SK-N-SH treated with all-trans-retinoic acid at 6 μM for 48 hours (cell line): ENCODE data around the gene ACSS3.
"Not testable (repeated sequence)": the region's sequence is repeated elsewhere in the genome, so short reads cannot be mapped to it uniquely, and the experiment has no call there.

Experiments
- ATAC-seq: fragments of 200-7000 bp; cut with Tn5 transposase; 3 replicates; pipeline ENCODE4 v1.9.1; 2020; ENCODE audit warnings: mild to moderate bottlenecking, moderate library complexity
- ARNTL ChIP-seq: fragments of 450-650 bp; formaldehyde crosslinking; IDR thresholded peaks from 2 replicates; pipeline ENCODE4 v1.5.0; 2020; ENCODE audit warnings: low read depth, mild to moderate bottlenecking, moderate library complexity, borderline replicate concordance
- BACH2 ChIP-seq: fragments of 250-450 bp; sonication (Bioruptor Pico); IDR thresholded peaks from 2 replicates; pipeline ENCODE4 v1.9.0; 2021; ENCODE audit warnings: mild to moderate bottlenecking, borderline replicate concordance
- CSDC2 ChIP-seq: fragments of 250-450 bp; sonication (Bioruptor Pico); IDR thresholded peaks from 2 replicates; pipeline ENCODE4 v1.5.0; 2020; ENCODE audit warnings: mild to moderate bottlenecking, moderate library complexity
- GLIS3 ChIP-seq: fragments of 250-450 bp; sonication (Bioruptor Pico); IDR thresholded peaks from 2 replicates; pipeline ENCODE4 v1.5.0; 2020; ENCODE audit warnings: mild to moderate bottlenecking, moderate library complexity
- ISL1 ChIP-seq: fragments of 250-450 bp; sonication (Bioruptor Pico); IDR thresholded peaks from 2 replicates; pipeline ENCODE4 v2.1.2; 2022; ENCODE audit warnings: mild to moderate bottlenecking, moderate library complexity
- PPARA ChIP-seq: fragments of 250-450 bp; sonication (Bioruptor Pico); IDR thresholded peaks from 2 replicates; pipeline ENCODE4 v1.5.0; 2020; ENCODE audit warnings: mild to moderate bottlenecking, borderline replicate concordance
- SNAI2 ChIP-seq: fragments of 250-450 bp; sonication (Bioruptor Pico); IDR thresholded peaks from 2 replicates; pipeline ENCODE4 v1.5.0; 2020; ENCODE audit warnings: mild to moderate bottlenecking, moderate library complexity
- TCF4 ChIP-seq: fragments of 250-450 bp; sonication (Bioruptor Pico); IDR thresholded peaks from 2 replicates; pipeline ENCODE4 v1.8.0; 2021; ENCODE audit warnings: mild to moderate bottlenecking, moderate library complexity, borderline replicate concordance
- TOX ChIP-seq: fragments of 250-450 bp; sonication (Bioruptor Pico); IDR thresholded peaks from 2 replicates; pipeline ENCODE4 v1.8.0; 2021; ENCODE audit warnings: mild to moderate bottlenecking, moderate library complexity, borderline replicate concordance
- ZFP3 ChIP-seq: fragments of 250-450 bp; sonication (Bioruptor Pico); IDR thresholded peaks from 2 replicates; pipeline ENCODE4 v1.5.0; 2020; ENCODE audit warnings: mild to moderate bottlenecking, moderate library complexity
- ZFP30 ChIP-seq: fragments of 450-650 bp; formaldehyde crosslinking; IDR thresholded peaks from 2 replicates; pipeline ENCODE4 v1.5.0; 2022; ENCODE audit warnings: mild to moderate bottlenecking, moderate library complexity
- ZNF565 ChIP-seq: fragments of 450-650 bp; formaldehyde crosslinking; conservative IDR thresholded peaks from 2 replicates; pipeline ENCODE4 v1.5.0; 2020; ENCODE audit warnings: low read depth, mild to moderate bottlenecking, moderate library complexity
- ZNF70 ChIP-seq: fragments of 450-650 bp; formaldehyde crosslinking; IDR thresholded peaks from 2 replicates; pipeline ENCODE4 v1.5.0; 2020; ENCODE audit warnings: mild to moderate bottlenecking, moderate library complexity
- ZNF8 ChIP-seq: fragments of 450-650 bp; formaldehyde crosslinking; IDR thresholded peaks from 2 replicates; pipeline ENCODE4 v1.5.0; 2020; ENCODE audit warnings: mild to moderate bottlenecking, moderate library complexity
- TF ChIP-seq, protein P1 (sequence below): fragments of 250-450 bp; sonication (Bioruptor Pico); IDR thresholded peaks from 2 replicates; pipeline ENCODE4 v1.8.0; 2021; ENCODE audit warnings: low read depth, mild to moderate bottlenecking, moderate library complexity, borderline replicate concordance
- TF ChIP-seq, protein P2 (sequence below): fragments of 250-450 bp; sonication (Bioruptor Pico); IDR thresholded peaks from 2 replicates; pipeline ENCODE4 v1.5.1; 2021; ENCODE audit warnings: mild to moderate bottlenecking, moderate library complexity
- TF ChIP-seq, protein P3 (sequence below): fragments of 250-450 bp; sonication (Bioruptor Pico); IDR thresholded peaks from 2 replicates; pipeline ENCODE4 v1.8.0; 2020; ENCODE audit warnings: mild to moderate bottlenecking, moderate library complexity, borderline replicate concordance
- TF ChIP-seq, protein P4 (sequence below): fragments of 250-450 bp; sonication (Bioruptor Pico); IDR thresholded peaks from 2 replicates; pipeline ENCODE4 v1.5.1; 2020; ENCODE audit warnings: low read depth, mild to moderate bottlenecking, moderate library complexity

Gene ACSS3

DNA sequence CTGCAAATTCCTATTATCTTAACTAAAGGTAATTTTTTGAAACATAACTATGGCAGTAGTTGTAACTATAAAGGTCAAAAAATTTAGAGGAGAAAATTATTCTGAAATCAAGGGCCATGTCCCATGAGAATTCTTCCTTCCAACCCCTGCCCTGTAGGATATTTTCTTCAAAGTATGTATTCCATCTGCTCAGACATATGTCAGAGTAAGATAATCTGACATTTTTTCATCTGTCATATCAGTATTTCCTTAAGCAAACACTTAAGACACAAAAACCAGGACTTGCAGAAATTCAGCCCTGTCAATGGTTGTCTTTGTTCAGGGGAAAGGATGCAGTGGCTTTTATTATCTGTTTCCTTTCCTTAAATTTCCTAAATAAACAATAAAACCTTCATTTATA is 36.3 kb downstream of the ACSS3 start:
- ATAC-seq: no peak
- no peak for TF ChIP-seq GLIS3
- TF ChIP-seq SNAI2 (CRISPR knock-in tag): no peak
- TF ChIP-seq ISL1 (CRISPR knock-in tag): no peak
- no peak for TF ChIP-seq ZNF70 (CRISPR knock-in tag)
- TF ChIP-seq ZNF8 (CRISPR knock-in tag): no peak
- TF ChIP-seq, protein P1, sequence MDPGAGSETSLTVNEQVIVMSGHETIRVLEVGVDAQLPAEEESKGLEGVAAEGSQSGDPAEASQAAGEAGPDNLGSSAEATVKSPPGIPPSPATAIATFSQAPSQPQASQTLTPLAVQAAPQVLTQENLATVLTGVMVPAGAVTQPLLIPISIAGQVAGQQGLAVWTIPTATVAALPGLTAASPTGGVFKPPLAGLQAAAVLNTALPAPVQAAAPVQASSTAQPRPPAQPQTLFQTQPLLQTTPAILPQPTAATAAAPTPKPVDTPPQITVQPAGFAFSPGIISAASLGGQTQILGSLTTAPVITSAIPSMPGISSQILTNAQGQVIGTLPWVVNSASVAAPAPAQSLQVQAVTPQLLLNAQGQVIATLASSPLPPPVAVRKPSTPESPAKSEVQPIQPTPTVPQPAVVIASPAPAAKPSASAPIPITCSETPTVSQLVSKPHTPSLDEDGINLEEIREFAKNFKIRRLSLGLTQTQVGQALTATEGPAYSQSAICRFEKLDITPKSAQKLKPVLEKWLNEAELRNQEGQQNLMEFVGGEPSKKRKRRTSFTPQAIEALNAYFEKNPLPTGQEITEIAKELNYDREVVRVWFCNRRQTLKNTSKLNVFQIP (CRISPR knock-in tag): no peak
- no peak for TF ChIP-seq ZFP30 (CRISPR knock-in tag)
- TF ChIP-seq ZNF565 (CRISPR knock-in tag): no peak
- no peak for TF ChIP-seq CSDC2 (CRISPR knock-in tag)
- TF ChIP-seq BACH2 (CRISPR knock-in tag): no peak
- no peak for TF ChIP-seq TOX (CRISPR knock-in tag)
- TF ChIP-seq PPARA (CRISPR knock-in tag): no peak
- TF ChIP-seq ARNTL: no peak
- TF ChIP-seq, protein P2, sequence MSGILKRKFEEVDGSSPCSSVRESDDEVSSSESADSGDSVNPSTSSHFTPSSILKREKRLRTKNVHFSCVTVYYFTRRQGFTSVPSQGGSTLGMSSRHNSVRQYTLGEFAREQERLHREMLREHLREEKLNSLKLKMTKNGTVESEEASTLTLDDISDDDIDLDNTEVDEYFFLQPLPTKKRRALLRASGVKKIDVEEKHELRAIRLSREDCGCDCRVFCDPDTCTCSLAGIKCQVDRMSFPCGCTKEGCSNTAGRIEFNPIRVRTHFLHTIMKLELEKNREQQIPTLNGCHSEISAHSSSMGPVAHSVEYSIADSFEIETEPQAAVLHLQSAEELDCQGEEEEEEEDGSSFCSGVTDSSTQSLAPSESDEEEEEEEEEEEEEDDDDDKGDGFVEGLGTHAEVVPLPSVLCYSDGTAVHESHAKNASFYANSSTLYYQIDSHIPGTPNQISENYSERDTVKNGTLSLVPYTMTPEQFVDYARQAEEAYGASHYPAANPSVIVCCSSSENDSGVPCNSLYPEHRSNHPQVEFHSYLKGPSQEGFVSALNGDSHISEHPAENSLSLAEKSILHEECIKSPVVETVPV (CRISPR knock-in tag): no peak
- no peak for TF ChIP-seq TCF4 (CRISPR knock-in tag)

DNA sequence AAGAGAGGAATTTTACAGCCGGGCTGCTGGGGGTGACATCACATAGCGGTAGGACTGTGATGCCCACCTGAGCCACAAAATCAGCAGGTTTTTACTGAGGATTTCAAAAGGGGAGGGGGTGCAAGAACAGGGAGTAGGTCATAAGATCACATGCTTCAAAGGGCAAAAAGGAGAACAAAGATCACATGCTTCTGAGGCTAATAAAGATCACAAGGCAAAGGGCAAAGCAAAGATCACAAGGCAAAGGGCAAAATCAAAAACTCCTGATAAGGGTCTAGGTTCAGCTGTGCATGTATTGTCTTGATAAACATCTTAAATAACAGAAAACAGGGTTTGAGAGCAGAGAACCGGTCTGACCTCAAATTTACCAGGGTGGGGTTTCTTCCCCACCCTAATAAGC is 41.2 kb downstream of the ACSS3 start:
- ATAC-seq: not testable (repeated sequence)

DNA sequence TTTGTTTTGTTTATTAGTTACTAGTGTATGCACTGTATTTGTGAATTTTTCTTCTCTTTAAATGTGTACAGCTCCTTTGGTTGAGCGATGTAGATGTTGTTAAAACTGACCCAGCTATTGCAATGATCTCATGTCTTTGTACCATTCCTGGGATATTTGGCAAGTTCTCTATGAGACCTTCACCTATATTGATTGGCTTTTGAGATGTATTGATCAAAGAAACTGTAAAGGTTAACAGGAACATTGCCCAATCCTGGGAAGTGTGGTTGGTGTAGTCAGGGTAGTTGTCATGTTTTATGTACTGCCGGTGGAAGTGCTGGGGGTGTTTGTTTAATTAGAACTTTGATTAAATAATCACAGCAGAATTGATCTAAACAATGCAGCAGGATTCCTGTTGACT is 43.1 kb downstream of the ACSS3 start:
- ATAC-seq: no peak

DNA sequence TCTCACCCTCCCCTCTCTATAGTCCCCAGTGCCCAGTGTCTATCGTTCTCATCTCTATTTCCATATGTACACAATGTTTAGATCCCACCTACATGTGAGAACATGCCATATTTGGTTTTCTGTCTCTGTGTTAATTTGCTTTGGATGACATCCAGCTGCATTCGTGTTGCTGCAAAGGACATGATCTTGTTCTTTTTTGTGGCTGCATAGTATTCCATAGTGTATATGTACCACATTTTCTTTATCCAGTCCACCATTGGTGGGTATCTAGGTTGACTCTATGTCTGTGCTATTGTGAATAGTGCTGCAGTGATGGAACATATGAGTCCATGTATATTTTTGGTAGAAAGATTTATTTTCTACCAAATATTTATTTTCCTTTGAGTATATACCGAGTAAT is 45.7 kb downstream of the ACSS3 start:
- no peak for ATAC-seq
- TF ChIP-seq TOX (CRISPR knock-in tag): no peak
- TF ChIP-seq BACH2 (CRISPR knock-in tag): no peak
- TF ChIP-seq ISL1 (CRISPR knock-in tag): no peak
- TF ChIP-seq, all 23 proteins: peak for 0

More for the DNA sequence above, 43.1 kb downstream of the ACSS3 start:
- TF ChIP-seq ZNF70 (CRISPR knock-in tag) (no peak), SNAI2 (CRISPR knock-in tag) (no peak), ZFP30 (CRISPR knock-in tag) (no peak), ISL1 (CRISPR knock-in tag) (no peak)
- TF ChIP-seq, protein P2 (CRISPR knock-in tag): no peak

DNA sequence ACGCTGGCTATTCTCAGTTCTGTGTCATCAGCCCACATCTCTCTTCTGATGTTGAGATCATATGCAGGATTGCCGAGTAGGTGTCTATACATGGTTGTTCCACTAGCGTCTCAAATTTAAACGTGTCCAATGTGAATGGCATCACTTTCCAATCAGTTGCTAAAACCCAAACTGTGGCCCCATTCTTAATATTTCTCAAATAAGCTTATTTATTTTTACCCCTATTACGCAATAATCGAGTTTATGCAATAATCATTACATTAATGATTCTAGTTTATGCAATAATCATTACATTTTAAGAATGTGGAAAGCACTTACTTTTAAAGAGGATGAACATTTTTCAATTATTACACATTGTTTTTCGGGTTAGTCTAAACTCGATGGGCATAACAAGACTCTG is 47.8 kb downstream of the ACSS3 start:
- TF ChIP-seq CSDC2 (CRISPR knock-in tag) (no peak), ISL1 (CRISPR knock-in tag) (no peak), ZFP30 (CRISPR knock-in tag) (no peak), TCF4 (CRISPR knock-in tag) (no peak), ZFP3 (CRISPR knock-in tag) (no peak), GLIS3 (no peak), BACH2 (CRISPR knock-in tag) (no peak), TOX (CRISPR knock-in tag) (no peak)
- TF ChIP-seq, protein P3, sequence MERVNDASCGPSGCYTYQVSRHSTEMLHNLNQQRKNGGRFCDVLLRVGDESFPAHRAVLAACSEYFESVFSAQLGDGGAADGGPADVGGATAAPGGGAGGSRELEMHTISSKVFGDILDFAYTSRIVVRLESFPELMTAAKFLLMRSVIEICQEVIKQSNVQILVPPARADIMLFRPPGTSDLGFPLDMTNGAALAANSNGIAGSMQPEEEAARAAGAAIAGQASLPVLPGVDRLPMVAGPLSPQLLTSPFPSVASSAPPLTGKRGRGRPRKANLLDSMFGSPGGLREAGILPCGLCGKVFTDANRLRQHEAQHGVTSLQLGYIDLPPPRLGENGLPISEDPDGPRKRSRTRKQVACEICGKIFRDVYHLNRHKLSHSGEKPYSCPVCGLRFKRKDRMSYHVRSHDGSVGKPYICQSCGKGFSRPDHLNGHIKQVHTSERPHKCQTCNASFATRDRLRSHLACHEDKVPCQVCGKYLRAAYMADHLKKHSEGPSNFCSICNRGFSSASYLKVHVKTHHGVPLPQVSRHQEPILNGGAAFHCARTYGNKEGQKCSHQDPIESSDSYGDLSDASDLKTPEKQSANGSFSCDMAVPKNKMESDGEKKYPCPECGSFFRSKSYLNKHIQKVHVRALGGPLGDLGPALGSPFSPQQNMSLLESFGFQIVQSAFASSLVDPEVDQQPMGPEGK (CRISPR knock-in tag): no peak
- TF ChIP-seq, protein P4, sequence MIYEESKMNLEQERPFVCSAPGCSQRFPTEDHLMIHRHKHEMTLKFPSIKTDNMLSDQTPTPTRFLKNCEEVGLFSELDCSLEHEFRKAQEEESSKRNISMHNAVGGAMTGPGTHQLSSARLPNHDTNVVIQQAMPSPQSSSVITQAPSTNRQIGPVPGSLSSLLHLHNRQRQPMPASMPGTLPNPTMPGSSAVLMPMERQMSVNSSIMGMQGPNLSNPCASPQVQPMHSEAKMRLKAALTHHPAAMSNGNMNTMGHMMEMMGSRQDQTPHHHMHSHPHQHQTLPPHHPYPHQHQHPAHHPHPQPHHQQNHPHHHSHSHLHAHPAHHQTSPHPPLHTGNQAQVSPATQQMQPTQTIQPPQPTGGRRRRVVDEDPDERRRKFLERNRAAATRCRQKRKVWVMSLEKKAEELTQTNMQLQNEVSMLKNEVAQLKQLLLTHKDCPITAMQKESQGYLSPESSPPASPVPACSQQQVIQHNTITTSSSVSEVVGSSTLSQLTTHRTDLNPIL (CRISPR knock-in tag): no peak
- TF ChIP-seq, protein P1 (CRISPR knock-in tag): no peak
- TF ChIP-seq, protein P2 (CRISPR knock-in tag): no peak
- no peak for ATAC-seq
